Small intestine (tissue), 7 donors: ENCODE results near the gene OR10Z1. TPM values are rescaled to one million over a fixed set of nuclear protein-coding genes. Genes with fewer than 3 reads are reported as not detected.

Experiments
- DNase-seq, 2 donors: peaks; one replicate each; pipeline versions ENCODE4 v3.0.0 to v3.0.0-alpha.2; 2013
- FAIRE-seq: peaks from 2 replicates; lab custom pipeline; 2012; peaks lifted over from hg19 to GRCh38; lab: Jason Lieb, UNC
- H3K27ac ChIP-seq, 3 donors: one replicate each; pipeline ENCODE4 v1.5.1; 2013; ENCODE audit warnings: low read length in 2 of 3, mild to moderate bottlenecking in 2 of 3, control low read depth in 1 of 3, inconsistent platforms in 1 of 3, low read depth in 1 of 3, moderate library complexity in 1 of 3
- H3K27me3 ChIP-seq, 3 donors: one replicate each; pipeline ENCODE4 v1.6.1; 2013; ENCODE audit warnings: low read length in 3 of 3, inconsistent platforms in 1 of 3; ENCODE audit not compliant: control insufficient read depth in 3 of 3, insufficient read depth in 3 of 3
- H3K36me3 ChIP-seq, 3 donors: one replicate each; pipeline ENCODE4 v1.6.1; 2013; ENCODE audit warnings: low read length in 3 of 3, inconsistent platforms in 1 of 3, low read depth in 1 of 3, mild to moderate bottlenecking in 1 of 3, moderate library complexity in 1 of 3; ENCODE audit not compliant: control insufficient read depth in 3 of 3, insufficient read depth in 2 of 3
- H3K4me1 ChIP-seq, 3 donors: one replicate each; pipeline ENCODE4 v1.6.1; 2013; ENCODE audit warnings: low read length in 2 of 3, inconsistent platforms in 1 of 3, low read depth in 1 of 3, mild to moderate bottlenecking in 1 of 3, moderate library complexity in 1 of 3; ENCODE audit not compliant: control insufficient read depth in 3 of 3, insufficient read depth in 2 of 3
- H3K4me3 ChIP-seq, 3 donors: one replicate each; pipeline ENCODE4 v1.5.1; 2013; ENCODE audit warnings: low read length in 3 of 3, control low read depth in 1 of 3, inconsistent platforms in 1 of 3, low read depth in 1 of 3, mild to moderate bottlenecking in 1 of 3, moderate library complexity in 1 of 3
- H3K9me3 ChIP-seq, 2 donors: one replicate each; pipeline ENCODE4 v1.6.1; 2013; ENCODE audit warnings: low read depth in 1 of 2, low read length in 1 of 2; ENCODE audit not compliant: control insufficient read depth in 2 of 2, insufficient read depth in 1 of 2
- WGBS, 3 donors: extraction: QIAGEN DNeasy Blood & Tissue Kit; methylation state at CpG; one replicate each; pipeline ENCODE4 v1.1.7; 2013; 5-methylcytosine and 5-hydroxymethylcytosine counted together
- polyA plus RNA-seq, 4 donors: library from polyadenylated mRNA; stranded (reverse) in 3 of 4; unstranded in 1 of 4; fragments of 200-250 nt in 3 of 4; fragments of 120-200 nt in 1 of 4; gene quantifications; one replicate each; pipeline versions ENCODE4 v1.2.1 to v1.2.3, GENCODE V29; 2013
- donor health status: healthy with polysubstance abuse.
- donor health status: control.
- donor health status: control.
- donor health status: Bipolar disorder and iron deficiency.
- donor health status: healthy.

The OR10Z1 gene
- polyA plus RNA-seq, 4 donors = under 0.01 TPM; not detected in 3

DNA sequence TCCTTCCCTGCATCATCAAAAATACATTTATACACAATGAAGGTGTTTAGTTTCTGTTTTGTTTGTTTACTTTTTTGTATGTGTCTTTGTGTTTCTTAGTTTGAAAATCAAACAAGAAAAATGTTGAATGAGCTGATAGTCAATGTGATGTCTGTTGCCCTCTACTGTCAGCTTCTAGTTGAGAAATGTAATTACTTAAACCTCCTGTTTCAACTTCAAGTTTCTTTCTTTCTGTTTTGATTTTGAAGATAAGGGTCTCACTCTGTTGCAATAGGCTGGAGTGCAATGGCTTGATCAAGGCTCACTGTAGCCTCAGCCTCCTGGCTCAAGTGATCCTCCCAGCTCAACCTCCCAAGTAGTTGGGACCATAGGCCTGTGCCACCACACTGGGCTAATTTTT lies 44.0 kb downstream of the OR10Z1 start:
- Histone ChIP-seq H3K4me3 (no peak overlapping the region), H3K9me3 (no peaks in the 10 kb centered on the region), H3K27ac (no peak overlapping the region), H3K4me1 (no peaks in the 10 kb centered on the region), H3K27me3 (no peaks in the 10 kb centered on the region), H3K36me3 (no peaks in the 10 kb centered on the region)
- DNase-seq (no peak), FAIRE-seq (no peak)

- no peak overlapping the region for H3K27ac ChIP-seq
- WGBS, 3 donors = 88 to 90% (median 90%) methylated on average over 7 of the region's 7 CpGs
- H3K27me3 ChIP-seq = no peaks in the 10 kb centered on the region
- DNase-seq (no peak), FAIRE-seq (no peak)
- H3K4me1 ChIP-seq = no peaks in the 10 kb centered on the region
- no peak overlapping the region for H3K4me3 ChIP-seq
- no peaks in the 10 kb centered on the region for H3K36me3 ChIP-seq
- no peaks in the 10 kb centered on the region for H3K9me3 ChIP-seq
These were observed 47.8 kb downstream of the OR10Z1 start for GRCh38 chr1:158652721-158653334.

GRCh38 chr1:158654086-158654485 lies 49.0 kb downstream of the OR10Z1 start:
- no peak overlapping the region for H3K27ac ChIP-seq
- FAIRE-seq = no peak
- no peak overlapping the region for H3K4me3 ChIP-seq
- no peaks in the 10 kb centered on the region for H3K27me3 ChIP-seq
- no peak for DNase-seq
- no peaks in the 10 kb centered on the region for H3K9me3 ChIP-seq
- H3K36me3 ChIP-seq = no peaks in the 10 kb centered on the region
- no peaks in the 10 kb centered on the region for H3K4me1 ChIP-seq

DNA sequence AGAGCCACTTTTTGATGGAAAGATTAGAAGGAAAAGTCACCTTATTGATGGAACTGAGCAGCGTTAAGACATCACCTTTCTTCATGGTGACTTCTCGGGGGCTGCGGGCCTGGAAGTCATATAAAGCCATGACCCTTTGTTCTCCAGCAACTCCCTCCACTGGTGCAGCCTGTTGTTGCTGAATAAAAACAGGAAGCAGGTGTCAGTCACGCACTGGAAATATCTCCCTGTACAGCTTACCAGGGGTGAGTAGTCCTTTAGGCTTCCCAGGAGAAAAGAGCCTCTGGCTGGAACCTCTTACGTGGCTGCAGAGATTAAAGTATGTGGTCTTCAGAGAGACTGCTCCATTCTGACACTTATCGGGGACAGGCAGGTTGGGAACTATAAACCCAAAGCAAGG lies 49.5 kb downstream of the OR10Z1 start:
- no peaks in the 10 kb centered on the region for H3K4me1 ChIP-seq
- FAIRE-seq (no peak), DNase-seq (no peak)
- no peaks in the 10 kb centered on the region for H3K27me3 ChIP-seq
- no peak overlapping the region for H3K27ac ChIP-seq
- no peaks in the 10 kb centered on the region for H3K36me3 ChIP-seq
- WGBS, 3 donors = 55 to 62% (median 55%) methylated on average over 6 of the region's 6 CpGs
- no peaks in the 10 kb centered on the region for H3K9me3 ChIP-seq
- no peak overlapping the region for H3K4me3 ChIP-seq

Other genes with a start within 250 kb of the OR10Z1 start
- not detected for gene OR10T2, start 205.8 kb upstream of the OR10Z1 start, polyA plus RNA-seq
- gene OR10K2, start 179.0 kb upstream of the OR10Z1 start, polyA plus RNA-seq = not detected
- not detected for gene OR10K1, start 143.4 kb upstream of the OR10Z1 start, polyA plus RNA-seq
- not detected for gene OR10R2, start 133.0 kb upstream of the OR10Z1 start, polyA plus RNA-seq
- not detected for gene OR6Y1, start 50.9 kb upstream of the OR10Z1 start, polyA plus RNA-seq
- gene OR6P1, start 34.7 kb upstream of the OR10Z1 start, polyA plus RNA-seq = not detected
- gene OR10X1, start 25.4 kb upstream of the OR10Z1 start, polyA plus RNA-seq = not detected
- gene SPTA1, start 81.4 kb downstream of the OR10Z1 start, polyA plus RNA-seq = under 1 TPM in 2 of 4 donors, not detected in 2; under 0.01 to 0.30 TPM
- not detected for gene OR6K2, start 95.4 kb downstream of the OR10Z1 start, polyA plus RNA-seq
- not detected for gene OR6K3, start 115.5 kb downstream of the OR10Z1 start, polyA plus RNA-seq
- gene OR6K6, start 149.5 kb downstream of the OR10Z1 start, polyA plus RNA-seq = not detected
- not detected for gene OR6N1, start 166.9 kb downstream of the OR10Z1 start, polyA plus RNA-seq
- not detected for gene OR6N2, start 175.9 kb downstream of the OR10Z1 start, polyA plus RNA-seq
- 1 to 10 TPM in 3 of 4 donors, under 1 TPM in 1; 0.89 to 3.3 (median 1.9) TPM for gene MNDA, start 226.1 kb downstream of the OR10Z1 start, polyA plus RNA-seq